ENCODE results near the gene CDK4.

The CDK4 gene

DNA sequence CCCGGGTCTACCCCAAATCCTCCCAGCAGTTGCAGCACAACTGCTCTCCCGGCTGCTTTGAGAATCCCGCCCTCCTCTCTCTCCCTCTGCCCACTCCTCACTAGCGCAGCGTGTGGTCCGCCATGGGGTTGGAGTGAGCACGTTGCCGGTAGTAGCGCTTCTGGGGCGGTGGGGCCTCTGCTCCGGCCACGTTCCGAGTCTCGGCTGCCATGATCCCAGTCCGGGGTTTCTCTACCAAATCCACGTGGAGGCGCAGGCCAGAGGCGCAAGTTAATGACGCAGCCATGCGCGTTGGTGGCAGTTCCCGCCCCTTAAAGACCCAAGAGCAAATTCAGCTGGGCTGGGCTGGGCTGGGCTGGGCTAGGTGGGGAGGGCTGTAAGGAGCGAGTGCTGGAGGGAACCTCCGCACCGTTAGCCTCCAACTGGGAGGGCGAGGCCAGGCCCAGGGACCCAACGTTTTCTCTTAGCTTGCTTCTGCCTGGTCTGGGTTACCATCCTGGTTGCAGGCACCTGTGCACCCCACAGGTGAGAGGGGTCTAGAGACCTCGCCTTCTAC lies 19.8 kb upstream of the CDK4 start, which contains the start of gene METTL1:
TSS of gene METTL1 (minus strand) at position 233 of the 556 bp plus-strand sequence. CDS start at position 211, 22 bp downstream.
- peak; percentile 94 for DNase-seq (ENCODE audit: low read depth)

DNA sequence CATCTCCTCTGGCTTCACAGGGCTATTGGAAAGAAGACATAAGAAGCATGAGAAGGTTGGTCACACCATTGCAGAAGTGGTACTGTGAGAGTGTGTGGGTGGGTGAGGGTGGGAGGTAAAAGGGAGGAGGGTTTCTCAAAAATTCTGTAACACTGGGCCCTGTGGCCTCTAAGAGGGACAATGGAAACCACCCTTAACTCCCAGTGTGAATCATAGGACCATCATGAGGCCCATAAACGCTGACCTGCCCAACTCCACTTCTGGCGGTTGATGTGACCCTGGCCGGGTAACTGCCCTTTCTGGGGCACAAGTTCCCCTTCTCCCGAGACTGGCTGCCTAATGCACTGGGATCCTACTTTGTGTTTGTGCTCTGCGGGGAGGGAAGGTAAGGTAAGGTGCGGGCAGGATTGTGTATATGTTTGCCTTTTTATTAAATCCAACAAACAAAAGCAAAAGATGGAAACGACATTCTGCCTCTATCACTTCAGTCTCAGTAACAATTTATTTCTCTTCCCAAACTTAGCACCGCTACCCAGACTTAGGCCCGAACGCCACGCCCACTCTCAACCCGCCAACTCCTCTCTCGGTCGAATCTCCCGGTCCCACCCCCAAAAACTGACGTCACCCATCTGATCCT lies 19.2 kb upstream of the CDK4 start:
- DNase-seq (ENCODE audit: low read depth): peak; percentile 76

DNA sequence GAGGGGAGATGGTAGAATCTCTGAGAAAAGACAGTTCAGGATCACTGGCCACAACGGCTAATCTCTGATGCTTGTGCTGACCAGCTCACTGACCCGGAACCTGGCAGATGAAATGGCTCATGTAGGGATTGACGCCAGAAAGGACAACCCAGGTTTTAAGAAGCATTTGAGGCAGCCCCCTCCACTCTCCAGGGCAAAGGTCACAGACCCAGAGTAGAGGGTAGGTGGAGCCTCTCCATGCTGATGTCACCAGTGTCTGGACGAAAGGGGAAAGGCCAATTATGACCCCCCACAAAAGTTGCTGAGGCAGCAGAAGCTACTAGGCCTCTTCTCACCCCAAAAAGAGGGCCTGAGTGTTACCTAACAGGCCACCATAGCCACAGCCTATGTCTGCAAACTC lies 18.6 kb upstream of the CDK4 start:
- no peak for DNase-seq (ENCODE audit: low read depth)

DNA sequence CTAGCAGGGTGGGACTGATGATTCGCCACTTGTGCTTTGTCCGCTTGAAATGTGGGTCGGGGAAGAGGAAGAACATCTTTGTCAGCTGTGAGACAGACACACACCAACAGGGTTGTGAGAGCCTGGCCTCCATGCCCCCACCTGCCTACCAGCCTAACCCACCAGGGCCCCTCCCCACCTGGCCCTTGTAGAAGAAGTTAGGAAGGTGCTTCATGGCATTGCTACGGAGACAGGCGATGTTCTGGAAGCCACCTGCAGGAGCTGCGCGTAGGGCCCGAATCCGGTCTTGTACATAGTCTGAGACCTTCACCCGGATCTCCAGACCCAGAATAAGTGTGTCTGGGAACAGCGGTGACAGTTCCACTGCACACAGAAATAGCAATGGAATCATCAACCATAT lies 17.5 kb upstream of the CDK4 start:
- no peak for DNase-seq (ENCODE audit: low read depth)

DNA sequence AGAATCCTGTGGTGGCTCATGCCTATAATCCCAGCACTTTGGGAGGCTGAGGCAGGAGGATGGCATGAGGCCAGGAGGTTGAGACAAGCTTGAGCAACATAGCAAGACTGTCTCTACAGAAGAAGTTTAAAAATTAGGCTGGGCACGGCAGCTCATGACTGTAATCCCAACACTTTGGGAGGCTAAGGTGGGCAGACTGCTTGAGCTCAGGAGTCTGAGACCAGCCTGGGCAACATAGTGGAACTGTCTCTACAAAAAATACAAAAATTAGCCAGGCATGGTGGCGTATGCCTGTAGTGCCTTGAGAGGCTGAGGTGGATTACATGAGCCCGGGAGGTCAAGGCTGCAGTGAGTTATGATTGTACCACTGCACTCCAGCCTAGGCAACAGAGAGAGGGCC lies 15.8 kb upstream of the CDK4 start:
- no peak for DNase-seq (ENCODE audit: low read depth)

DNA sequence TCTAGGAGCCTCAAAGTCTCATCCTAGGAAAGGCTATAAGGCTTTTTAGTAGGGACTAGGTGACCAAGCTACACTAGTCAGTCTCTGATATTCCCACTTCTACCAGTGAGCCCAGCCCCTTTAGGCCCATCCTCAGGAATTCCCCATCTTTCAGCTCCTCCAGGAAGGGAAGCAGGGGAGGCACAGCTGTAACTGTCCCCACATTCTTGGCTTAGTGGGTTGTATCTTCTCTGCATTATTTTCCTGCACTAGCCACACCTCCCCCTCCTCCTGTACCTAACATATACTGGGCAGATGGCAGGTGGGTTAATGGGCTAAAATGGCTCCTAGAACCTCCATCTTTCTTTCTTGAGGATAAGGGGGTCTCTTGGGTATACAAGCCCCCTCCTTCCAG lies 15.2 kb upstream of the CDK4 start:
- DNase-seq (ENCODE audit: low read depth): no peak

DNA sequence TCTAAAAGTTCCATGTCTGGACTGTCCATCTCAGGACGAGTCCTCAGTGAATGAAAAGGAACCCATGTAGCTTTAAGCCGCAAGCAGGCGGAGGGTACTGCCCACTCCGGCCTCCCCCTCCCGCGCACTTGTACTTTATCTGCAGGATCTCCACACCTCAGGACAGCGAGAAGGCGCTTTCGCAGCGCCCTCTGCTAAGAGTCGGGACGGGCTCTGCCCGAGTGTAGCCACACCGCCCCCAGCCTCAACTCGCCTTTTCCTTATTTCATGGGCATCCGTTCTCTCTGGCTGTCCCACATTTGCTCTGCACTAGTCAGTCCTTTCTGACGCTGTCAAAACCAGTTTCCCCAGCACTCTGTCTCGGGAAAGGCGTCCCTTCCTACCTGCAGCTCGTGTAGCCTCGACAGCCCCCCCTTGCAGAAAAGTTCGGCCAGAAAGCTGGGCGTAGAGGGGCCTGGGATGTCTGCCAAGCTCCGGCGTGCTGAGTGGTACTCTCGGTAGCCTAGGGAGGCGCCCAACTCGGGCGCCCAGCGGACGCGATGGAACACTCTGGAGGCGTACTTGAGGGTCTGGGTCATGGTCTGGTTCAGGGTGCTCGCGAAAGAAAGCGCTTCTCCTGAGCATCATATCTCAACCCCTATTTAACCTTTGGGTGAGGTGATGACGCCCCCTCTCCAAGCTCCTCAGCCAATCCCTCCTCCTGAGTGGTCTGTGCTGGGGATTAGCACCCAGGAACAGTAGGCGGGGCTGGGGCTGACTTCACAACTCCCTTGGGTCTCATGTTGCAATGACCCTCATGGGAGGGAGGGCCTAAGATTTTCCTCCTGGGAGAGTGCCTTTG lies 14.6 kb upstream of the CDK4 start, which contains the start of gene CYP27B1:
TSS of gene CYP27B1 (minus strand) at position 615 of the 841 bp plus-strand sequence. CDS start at position 578, 37 bp downstream.
- DNase-seq (ENCODE audit: low read depth): no peak

DNA sequence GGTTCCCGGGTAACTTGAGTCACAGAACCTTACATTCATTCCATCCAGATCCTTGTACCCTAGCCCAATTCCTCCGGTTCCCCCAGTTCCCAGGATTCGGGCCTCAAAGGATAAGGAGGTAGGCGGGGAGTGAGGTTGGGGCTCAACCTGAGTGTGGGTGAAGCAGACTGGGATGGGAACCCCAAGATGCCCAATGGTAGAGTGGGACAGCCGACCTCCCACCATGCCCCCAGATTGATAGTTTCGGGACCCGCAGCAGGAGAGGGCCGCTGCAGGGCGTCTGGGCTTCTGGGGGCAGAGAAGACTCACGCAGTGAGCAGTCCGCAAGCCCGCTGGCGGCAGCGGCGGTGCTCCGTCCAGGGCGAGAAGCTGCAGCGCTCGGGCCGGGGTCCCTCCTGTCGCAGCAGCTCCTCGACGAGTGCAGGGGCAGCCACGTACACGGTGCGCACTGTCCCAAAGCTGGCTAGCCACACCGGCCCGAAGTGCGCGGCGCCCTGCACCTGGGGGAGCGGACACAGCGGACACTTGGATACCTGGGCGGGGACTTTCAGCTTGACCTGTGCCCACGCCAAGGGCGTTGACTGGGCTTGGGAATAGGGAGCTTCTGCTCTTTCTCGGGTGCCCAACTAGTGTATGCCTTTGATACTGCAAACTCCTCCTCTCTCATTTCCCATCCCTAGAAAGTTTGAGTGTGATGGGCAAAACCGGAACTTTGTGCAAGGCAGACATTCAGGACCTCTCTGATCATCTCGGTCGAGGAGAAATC lies 13.8 kb upstream of the CDK4 start:
- DNase-seq (ENCODE audit: low read depth): no peak

DNA sequence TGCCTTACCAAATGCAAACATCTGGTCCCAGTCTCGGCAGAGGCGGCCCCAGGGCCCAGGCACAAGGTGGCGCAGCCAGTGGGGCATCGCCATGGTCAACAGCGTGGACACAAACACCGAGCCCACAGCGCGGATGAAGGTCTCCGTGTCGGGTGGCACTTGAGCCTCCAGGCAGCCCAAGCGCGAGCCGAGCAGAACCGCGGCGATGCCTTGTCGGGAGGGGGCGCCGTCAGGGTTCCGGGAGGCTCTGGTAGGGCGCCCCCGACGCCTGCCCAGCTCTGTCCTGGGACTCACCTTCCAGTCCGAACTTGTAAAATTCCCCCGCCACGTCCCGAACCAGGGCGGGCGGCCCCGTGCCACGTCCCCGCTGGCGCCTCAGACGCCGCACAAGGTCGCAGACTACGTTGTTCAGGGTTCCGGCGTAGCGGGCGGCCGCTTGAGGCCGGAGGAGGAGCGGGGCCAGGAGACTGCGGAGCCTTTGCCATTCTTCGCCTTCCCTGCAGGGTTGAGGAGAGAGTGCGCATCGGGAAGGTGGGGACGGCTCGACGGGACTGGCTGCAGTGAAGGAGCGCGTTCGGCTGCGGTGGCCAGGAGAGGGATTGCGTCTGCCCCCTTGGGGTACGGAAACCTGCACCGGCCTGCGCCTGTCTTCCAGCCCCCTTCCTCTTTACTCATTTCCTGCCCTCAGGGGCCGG lies 13.0 kb upstream of the CDK4 start:
- no peak for DNase-seq (ENCODE audit: low read depth)

DNA sequence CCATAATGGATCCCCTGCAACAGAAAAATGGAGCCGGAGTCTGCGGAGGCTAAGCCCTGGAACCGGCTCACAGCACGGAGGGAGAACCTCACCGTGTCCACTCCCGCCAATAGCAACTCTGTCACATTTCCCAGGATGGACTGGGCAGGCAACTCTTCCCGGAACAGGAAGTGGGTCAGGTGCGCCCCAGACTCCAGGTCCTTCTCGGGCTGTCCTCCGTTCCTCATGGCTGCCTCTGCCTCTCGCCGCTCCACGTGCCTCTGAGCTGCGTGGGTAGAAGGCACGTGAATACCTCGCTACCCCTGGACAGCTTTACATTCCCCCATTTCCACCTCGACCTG lies 12.5 kb upstream of the CDK4 start:
- DNase-seq (ENCODE audit: low read depth): no peak

DNA sequence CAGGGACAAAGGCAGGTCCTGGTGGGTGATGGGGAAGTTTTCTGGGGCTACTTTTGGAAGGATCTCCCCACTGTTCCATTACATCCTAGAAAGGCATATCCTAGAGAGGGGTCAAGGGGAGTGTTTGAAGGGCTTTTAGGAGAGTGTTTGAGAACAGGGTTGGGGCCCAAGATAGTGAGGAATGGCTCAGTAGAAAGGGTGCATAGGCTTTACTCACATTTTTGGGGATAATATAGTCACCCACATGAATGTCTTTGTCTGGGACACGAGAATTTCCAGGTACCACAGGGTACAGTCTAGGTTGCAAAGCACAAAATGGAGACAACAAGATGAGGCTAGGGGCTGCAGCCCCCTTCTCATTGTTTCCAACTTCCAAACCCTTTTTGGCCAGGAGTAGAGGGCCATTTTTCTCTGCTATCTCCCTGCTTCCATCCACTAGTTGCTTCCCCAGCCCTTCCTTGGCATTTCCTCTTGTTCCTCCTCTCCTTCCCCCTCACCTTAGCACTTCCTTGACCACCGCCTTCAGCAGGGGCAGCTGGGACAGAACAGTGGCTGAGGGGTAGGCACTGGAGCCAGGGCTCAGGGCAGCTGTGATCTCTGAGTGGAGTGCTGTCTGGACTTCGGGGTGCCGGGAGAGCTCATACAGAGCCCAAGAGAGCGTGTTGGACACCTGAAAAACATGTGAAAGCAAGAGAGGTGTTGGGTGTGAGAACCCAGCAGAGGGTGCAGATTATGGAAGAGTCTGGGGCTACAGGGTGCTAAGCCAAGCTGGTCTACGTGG lies 12.0 kb upstream of the CDK4 start:
- DNase-seq (ENCODE audit: low read depth): no peak

DNA sequence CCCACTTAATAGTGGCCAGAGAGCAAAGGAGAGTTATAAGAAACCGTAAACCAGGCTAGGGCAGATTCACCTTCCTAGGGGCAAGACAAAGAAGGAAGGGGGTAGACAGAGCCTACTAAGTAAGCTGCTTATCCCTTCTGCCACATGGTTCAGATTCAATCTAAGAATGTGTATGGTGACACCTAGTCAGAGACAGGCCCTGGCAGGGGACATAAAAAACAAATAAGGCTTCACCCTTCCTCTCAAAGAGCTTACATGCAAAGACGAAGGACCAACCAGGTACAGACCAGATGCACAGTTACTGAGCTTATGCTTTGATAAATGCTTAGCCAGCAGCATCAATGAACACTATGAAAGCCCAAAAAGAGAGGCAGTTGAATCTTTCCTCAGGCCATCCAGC lies 10.4 kb upstream of the CDK4 start:
- no peak for DNase-seq (ENCODE audit: low read depth)

DNA sequence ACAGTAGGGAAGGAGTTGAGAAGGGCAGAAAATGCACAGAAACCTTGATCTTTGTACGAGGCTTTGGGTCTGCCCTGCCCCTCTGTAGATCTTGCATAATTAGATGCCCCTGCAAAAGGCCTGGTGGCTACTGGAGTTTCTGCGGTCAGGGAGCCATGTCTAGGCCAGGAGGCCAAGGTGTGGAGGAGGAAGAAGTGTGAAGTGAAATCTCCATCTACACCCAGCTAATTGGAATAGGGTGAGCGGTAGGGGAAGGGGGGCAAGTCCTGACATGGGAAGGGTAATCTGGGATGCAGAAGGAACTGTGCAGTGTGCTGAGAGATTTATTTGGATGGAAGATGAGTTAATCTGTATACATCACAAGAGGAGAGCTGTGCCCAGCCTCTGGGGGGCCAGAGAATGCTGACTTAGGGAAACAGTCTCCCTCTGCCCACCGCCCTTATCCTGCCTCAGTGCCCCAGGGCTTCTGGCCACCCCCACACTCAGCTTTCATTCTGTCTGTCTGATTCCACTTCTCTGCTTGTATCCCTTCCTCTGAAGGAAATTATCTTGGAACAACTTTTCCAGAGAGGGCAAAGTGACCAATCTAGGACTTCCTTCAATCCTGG lies 9.4 kb upstream of the CDK4 start:
- no peak for DNase-seq (ENCODE audit: low read depth)

DNA sequence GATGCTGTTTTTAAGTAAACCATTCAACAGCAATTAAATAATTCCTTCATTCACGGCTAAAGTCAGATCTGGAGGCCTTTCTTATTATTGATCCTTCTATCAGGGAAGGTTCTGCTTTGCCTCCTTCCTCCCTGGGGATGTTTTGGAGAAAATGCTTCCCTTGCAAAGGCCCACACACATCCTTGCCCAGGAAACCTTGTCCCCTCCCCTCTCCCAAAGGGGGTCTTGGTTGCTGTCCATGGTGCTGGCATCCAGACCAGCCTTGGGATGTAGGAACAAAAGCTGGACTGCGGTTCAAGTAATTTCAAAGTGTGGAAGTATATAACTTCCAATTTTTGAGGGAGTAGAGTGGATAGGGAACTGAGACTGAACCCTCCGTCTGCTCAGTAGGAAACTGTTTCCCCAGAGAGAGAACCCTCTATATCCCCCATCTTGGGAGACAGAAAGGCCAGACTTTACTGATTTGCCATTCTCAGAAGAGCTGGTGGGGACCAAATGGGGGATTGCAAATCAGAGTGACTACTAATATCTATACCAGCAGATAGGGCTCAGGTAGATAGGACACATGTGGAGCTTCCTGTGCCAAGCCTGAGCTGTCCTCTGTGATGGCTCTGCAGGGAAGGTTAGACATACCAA lies 8.4 kb upstream of the CDK4 start:
- no peak for DNase-seq (ENCODE audit: low read depth)

DNA sequence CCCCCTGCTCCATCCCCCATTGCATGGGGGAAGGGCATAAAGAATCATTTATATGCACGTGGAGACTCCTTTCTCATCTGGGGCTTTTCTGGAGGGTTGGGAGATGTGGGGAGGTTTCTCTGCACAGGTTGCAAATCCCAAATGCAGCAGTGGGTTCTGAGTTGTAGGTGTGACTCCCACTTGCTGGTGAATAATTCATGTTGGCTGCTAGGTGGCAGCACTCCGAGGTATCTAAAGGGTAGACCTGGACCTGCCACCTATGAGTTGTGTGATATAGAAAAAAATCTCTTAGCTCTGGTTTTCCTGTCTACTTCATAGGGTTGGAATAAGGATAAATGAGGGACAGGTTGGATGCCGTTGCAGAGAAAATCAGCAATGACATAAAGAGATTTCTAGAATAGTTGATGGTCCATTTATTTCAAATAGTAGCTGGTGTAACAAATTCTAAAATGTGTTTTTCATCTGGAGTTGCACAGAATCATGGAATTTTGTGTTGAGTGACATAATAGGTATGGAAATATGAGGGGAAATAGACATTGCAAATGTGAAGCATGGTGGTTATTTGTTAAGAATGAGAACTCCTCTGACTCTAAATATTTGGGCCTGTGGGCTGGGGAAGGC lies 7.4 kb upstream of the CDK4 start:
- no peak for DNase-seq (ENCODE audit: low read depth)

DNA sequence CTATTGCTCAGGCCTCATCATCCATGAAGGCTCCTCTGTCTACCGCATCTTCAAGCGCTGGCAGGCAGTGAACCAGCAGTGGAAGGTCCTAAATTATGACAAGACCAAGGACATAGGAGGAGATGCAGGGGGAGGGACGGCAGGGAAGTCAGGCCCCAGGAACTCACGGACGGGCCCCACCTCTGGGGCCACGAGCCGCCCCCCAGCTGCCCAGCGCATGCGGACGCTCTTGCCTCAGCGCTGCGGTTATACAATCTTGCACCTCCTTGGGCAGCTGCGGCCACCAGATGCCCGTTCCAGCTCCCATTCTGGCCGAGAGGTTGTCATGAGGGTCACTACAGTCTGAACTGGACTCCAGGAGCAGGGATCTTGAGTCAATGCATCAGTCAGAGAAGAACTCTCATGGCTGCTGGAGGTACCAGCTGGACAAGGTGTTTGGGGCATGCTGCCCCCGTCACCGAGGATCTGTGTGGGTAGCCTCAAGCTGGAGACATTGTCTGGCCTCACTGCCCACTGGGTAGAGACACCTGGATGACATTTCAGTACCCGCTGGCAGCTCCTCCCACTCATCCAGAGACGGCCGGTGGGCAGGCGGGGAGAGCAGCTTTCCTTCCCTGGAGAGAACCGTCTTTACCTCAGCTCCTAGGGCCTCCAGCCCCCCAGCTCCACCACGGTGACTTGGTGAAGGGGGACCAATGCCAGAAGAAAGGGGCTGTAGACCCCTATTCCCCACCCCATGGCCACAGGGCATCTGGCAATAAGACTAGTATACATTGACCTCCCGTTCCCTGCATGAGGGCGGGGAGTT lies 6.6 kb upstream of the CDK4 start:
- DNase-seq (ENCODE audit: low read depth): no peak

DNA sequence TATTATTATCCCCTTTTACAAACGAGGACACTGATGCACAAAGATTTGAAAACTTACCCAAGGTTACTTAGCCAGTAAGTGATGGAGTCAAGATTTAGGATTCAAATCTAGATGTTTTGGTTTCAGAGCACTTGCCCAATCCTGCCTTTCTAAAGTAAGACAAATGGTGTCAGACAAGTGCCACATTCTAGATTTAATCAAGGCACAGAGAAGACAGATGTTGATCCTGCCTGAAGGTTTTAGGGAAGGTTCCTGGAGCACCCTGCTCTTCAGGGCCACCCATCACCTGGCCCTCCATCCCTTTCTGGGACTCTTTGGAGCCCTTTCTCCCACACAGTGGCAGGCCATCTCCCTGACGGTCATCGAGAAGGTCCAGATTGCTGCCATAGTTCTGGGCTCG lies 5.7 kb upstream of the CDK4 start:
- no peak for DNase-seq (ENCODE audit: low read depth)

DNA sequence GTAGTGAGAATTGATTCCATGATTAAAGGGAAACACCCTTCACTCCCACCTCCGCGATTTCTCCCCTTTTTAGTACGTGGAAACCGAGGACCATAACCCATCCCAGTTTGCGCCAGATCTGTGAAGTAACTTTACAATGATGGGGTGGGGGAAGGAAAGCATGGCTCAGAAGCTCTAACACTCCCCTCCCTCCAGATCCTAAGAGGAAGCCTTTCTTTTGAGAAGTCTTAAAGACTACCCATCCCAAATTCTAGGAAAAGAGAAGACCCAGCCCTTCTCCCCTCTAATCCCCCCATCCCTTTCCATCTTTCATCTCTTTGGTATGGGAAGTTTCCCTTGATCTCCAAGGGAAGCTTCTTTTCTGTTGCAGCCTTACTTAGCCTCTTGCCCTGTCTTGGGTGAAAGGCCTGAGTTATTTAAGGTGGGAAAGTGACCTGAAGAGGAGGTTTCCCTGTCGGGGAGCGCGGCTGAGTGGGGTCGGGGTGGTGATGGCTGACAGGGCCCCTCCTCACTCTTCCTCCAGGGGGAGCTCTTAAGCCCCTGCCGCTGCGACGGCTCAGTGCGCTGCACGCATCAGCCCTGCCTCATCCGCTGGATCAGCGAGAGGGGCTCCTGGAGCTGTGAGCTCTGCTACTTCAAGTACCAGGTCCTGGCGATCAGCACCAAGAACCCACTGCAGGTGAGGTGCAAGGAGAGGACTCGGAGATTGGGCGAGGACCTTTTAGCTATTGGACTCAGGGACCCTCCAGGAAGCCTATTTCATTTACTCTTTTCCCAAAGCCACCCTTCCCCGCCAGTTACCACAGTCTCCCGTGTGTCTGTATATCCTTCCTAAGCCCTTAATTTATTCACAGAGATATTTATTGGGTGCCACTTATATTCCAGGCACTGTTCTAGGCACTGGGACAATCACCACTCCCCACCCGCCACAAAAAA lies 4.6 kb upstream of the CDK4 start:
- DNase-seq (ENCODE audit: low read depth): no peak
